Umbilical cord (tissue), 2 donors: ENCODE measurements around the gene PLD5. TPM values are rescaled to one million over a fixed set of nuclear protein-coding genes. Genes with fewer than 3 reads are reported as not detected.
"Not testable (repeated sequence)": the region's sequence is repeated elsewhere in the genome, so short reads cannot be mapped to it uniquely, and the experiment has no call there.

Source experiments
- DNase-seq: peaks from one replicate; pipeline ENCODE4 v3.0.0-alpha.2; 2015; ENCODE audit warnings: low spot score
- total RNA-seq: library from RNA; depleted of rRNA; stranded (reverse); fragments of >200 nt; gene quantifications from one replicate; pipeline ENCODE4 v1.2.3, GENCODE V29; 2014; ENCODE audit warnings: low replicate concordance; ENCODE audit not compliant: insufficient read depth

Gene PLD5
- total RNA-seq, 1 donor from 2014 or later: 2.4 TPM

DNA sequence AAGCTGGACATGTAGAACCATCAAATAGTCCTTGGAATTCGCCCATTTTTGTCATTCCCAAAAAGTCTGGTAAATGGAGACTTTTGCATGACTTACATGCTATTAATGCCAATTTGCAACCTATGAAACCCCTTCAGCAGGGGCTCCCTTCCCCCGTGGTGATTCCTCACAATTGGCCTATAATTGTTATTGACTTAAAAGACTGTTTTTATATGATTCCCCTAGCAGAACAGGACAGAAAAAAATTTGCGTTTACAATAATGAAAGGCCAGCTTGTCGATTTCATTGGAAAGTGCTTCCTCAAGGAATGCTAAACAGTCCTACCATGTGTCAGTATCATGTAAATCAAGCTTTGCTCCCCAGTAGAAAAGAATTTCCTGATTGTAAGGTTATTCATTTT is 311.5 kb downstream of the PLD5 start:
- DNase-seq: not testable (repeated sequence)

DNA sequence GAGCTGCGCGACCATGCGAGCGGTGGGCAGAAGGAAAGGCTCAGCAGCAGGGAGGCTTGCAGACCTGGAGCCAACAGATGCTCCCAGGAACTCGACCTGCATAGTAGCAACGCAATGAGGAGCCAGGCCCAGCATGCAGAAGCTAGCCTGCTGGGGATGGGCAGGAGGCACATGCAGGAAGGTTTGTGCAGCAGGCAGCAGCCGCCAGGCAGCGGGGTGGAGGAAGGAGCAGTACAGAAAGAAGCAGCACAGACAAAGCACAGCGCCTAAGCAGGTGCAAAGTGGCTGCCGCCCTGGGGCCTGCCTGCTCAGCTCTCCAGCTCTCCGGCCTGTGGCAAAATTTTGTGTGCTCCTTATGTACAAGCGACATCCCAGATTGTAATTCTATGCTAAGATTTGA is 312.1 kb downstream of the PLD5 start:
- DNase-seq: no peak

DNA sequence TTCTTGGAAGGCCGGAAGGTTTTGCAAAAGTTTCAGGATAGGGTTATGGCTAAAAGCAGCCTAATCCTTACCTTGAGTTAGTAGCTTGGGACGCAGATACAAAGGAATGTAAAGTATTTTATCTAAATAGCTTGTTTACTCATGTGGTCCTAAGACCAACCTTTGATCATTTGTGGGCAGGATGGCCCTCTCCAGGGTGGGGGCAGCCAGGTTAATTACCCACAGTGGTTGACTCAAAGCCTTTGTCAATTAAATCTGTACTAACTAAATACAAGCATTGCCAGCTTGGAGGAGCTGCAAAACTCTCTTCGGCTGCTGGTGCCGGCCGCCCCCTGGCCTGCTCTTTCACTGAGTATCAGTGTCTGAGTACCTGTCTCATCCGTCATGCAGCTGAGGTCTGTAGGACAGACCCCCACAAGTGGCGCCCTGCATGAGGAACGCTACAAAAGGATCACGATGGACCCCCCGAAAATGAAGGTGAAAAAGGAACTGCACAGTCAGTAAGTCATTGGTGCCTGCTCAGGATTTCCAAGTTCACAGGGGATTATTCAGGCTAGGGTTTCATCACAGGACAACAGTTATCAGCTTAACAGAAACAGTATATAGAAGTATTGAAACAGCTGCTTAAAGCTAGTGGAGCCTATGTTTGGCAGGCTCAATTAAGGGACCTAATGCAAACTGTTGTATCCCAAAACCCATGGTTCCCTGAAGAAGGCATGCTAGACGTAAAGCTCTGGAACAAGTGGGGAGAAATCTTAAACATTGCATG is 313.1 kb downstream of the PLD5 start:
- no peak for DNase-seq

DNA sequence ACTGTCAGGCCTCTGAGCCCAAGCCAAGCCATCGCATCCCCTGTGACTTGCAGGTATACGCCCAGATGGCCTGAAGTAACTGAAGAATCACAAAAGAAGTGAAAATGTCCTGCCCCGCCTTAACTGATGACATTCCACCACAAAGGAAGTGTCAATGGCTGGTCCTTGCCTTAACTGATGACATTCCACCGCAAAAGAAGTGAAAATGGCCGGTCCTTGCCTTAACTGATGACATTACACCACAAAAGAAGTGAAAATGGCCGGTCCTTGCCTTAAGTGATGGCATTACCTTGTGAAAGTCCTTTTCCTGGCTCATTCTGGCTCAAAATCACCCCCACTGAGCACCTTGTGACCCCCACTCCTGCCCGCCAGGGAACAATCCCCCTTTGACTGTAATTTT is 314.2 kb downstream of the PLD5 start:
- DNase-seq: not testable (repeated sequence)

DNA sequence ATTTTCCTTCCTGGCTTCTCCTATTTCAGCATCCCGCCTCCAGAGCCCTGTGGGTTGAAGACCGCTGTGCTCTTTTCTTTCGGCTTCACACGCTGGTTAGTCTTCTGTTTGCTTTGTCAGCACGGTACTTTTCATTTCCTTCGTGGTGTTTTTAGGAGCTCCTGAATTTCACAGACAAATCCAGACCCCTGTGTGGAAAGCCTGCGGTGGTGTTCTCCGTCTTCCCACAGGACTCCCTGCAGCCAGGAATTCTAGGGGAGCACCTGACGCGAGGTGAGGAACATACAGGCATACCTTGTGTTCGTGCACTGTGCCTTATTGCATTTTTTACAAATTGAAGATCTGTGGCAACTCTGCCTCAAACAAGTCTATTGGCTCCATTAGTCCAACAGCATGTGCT is 315.4 kb downstream of the PLD5 start:
- DNase-seq: no peak

DNA sequence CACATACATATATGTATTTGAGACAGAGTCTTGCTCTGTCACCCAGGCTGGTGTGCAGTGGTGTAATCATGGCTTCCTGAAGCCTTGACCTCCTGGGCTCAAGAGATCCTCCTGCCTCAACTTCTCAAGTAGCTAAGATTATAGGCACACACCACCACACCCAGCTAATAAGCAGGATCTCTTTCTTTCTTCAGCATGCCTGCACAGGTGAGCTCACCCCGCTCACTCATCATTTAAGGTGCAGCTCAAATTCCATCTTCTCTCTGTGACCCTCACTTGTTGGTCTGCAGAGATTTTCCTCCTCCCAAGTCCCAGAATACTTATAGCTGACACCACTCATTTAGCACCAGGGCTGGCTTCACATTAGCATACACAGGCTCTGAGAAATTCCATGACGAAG is 316.5 kb downstream of the PLD5 start:
- no peak for DNase-seq

DNA sequence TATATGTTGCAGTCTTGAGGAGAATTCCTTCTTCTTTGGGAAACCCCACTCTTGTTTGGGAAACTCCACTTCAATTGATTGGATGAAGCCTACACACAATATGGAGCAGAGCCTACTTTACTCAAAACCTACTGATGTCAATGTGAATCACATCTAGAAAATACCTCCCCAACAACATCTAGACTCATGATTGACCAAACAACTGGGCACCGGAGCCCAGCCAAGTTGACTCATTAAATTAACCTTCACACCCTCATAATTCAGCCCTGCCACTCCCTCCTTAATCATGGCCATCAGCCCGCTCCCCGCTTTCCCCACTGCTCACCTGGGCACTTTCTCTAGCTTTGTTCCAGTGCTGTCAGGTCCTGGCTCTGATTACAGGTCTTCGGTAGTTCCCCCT is 317.5 kb downstream of the PLD5 start:
- no peak for DNase-seq

DNA sequence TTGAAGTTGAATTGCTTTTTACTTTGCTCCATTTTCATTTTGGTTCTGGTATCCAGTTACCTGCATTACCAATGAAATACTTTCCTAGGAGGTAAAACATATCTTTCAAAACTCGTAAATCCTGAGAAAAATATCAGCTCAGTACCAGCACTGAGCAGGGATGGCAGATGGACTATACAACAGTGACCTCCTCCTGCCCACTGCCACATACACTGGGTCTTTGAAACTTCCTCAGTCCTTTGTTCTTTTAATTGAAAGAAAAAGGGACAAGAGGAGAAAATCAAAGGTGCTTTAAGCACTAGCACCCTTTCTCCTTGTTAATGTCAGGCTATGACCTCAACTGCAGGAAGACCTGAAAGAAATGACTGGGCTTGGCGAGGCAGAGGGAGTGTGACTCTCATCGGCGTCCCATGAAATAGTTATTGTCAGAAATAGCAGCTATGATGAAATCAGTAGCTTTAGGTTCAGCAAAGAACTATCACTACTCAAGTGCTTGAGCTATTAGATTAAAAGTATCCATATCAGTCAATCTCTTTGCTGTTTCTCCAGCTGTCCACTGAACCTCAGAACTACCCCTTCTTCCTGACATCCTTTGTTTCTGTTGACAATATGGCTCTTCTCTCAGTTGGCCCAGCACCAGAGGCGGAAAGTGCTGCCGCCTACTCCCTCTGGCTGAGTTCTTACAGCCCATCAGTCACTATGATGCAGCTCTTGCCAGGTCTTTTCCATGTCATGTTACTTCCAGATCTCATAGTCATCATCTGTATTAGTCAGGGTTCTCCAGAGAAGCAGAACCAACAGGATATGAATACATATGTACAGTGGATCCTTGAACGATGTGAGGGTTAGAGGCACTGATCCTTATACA is 318.6 kb downstream of the PLD5 start:
- DNase-seq: no peak

DNA sequence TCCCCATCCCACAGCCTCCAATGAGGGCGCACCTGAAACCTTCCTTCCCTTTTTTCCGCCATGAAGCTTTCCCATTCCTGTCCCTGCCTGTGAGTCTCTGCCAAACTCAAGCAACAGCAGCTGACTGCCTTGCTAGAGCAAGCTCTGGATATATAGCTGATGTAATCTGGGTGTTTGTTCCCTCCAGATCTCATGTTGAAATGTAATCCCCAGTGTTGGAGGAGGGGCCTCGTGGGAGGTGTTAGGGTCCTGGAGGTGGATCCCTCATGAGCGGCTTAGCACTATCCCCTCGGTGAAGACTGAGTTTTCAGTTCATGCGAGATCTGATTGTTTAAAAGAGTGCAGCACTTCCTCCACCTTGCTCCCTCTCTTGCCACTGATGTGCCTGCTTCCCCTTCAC is 321.2 kb downstream of the PLD5 start:
- no peak for DNase-seq

DNA sequence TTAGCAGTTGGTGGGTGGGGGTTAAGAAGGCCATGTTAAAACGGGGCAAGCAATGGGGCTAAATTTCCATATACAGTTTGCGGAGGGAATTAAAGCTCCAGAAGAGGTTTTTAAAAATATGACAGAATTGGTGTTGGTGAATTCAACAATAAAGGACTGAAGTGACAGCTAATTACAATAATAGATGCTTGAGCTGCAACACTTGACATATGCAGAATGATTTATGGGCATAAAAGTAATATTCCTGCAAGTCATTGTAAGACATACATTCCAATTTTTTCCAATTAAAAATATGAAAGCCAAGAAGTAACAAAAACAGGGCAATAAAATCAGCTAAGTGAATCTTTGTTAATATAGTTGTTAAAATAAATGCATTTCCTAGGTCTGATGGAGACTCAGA is 323.4 kb downstream of the PLD5 start:
- DNase-seq: no peak

DNA sequence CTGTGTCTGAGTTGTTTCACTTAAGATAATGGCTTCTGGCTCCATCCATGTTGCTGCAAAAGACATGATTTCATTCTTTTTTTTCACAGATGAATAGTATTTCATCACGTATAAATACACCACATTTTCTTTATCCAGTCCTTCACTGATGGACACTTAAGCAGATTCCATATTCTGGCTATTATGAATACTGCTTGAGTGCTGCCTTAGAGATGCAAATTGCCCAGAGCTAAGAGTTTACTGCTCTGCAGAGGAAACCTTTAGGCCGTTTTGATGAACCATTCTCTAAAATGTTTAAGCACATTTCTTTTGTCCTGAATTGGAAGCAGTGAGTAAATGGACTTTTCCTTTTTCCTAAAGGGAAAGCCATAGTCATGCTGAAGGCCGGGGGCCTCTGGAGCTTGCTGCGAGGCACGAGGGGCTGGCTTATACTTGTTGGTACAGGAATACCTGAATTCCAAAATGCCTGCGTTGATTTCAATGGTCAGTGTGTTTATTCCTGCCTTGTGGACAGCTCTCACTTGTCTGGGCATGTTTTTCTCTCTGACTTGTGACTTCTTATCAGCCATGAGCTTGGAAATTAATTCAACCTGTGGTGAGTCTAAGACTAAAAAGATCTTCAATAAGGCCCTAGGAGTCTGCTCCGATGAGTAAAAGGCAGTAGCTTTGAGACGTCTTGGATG is 324.6 kb downstream of the PLD5 start:
- DNase-seq: no peak

DNA sequence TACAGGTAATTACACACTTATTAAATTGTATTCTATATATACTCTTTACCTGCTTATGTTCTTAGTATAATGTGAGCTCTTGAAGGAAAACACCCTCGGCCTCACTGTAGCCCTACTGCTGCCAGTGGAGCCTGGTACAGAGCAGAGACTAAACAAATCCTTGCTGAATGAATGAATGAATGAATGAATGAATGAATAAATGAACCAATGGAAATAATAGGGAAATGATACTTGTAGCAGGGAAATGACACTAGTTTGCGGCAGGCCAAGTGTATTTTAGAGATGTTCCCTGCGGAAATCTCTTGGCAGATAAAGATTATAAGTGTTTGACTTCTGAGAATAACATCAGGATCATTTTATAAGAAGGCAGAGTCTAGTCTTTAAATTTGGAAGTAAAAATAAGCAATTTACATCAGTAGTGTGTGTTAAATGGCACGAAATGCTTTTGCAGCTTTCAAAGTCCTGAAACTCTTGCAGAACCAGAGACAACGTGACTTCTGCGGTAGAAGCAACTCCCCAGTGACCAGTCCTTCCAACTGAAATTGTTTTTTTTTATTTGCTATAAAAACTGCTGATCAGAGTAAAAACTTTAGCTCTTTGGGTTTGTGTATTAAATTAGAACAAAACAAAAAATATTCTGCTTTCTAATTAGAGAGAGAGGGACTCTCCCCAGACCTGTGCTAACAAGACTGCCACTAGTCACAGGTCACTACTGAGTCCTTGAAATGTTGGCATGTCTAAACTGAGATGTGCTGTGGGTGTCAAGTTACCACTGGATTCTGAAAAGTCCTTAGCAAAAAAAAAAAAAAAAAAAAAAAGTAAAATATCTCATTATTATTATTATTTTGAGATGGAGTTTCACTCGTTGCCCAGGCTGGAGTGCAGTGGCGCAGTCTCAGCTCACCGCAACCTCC is 326.3 kb downstream of the PLD5 start:
- DNase-seq: no peak

DNA sequence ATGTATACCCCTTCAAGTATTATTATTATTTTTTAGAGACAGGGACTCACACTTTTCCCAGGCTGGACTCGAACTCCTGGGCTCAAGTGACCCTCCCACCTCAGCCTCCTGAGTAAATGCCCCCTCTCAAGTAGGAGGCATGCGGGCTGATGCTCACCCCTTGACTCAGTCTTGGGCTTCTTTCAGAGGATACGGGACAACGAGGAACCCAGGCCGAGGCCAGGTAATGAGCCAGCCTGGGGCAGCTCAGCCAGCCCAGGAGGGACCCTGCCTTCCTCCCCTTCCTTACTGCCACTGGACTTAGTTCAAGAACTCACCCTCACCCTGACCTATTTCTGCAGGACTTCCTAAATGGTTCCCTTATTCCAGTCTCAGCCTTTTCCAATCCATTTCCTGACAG is 327.6 kb downstream of the PLD5 start:
- DNase-seq: no peak

DNA sequence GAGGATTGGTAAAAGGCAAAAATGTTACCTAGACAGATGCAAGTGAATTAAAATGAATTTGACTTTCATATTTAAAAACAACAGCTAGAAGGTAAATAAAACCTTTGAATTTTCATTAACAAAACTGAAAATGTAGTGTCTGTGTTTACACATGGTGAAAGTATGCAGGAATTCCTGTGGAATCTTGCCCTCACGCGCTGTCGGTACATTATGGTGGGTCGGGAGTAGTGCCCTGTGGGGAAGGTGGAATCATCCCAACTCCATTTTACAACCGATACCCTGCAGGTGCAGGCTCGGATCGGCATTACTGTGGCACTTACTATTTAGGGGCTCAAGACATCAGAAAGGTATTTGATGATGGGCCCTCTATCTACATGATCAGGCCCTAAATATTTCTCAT is 328.4 kb downstream of the PLD5 start:
- no peak for DNase-seq

DNA sequence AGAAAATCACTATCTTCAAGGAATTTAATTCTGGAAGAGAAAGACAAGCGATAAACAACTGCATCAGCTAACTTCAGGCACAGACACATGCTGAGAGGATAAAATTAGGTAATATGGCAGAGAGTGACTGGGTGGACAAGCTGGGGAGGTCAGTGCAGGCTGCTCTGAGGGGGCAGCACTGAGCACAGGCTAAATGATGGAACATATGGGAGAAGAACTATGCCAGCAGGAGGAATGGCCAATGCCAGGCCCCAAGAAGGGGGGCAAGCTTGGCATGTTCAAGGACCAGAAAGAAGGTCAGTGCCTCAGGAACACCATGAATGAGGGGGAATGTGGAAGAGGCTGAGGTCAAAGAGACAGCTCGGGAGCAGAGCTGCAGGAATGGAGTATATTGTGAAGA is 334.9 kb downstream of the PLD5 start:
- no peak for DNase-seq

DNA sequence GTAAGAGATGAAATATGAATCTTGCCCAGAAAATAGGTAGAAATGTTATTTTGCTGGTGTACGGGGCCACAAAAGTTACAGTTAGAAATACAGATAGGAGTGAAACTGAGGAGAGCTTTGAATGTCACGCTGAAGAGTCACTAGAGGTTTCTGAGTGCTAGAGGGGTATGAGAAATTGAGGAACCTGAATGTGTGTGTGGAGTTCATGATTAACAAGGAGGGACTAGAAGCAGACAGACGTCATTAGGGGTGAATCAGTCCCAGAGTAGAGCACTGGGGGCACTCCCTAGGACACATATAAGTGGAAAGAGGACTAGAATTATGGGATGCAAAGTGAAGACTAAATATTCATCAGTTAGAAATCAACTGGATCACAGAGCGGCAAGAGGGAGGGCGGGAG is 336.7 kb downstream of the PLD5 start:
- DNase-seq: no peak

DNA sequence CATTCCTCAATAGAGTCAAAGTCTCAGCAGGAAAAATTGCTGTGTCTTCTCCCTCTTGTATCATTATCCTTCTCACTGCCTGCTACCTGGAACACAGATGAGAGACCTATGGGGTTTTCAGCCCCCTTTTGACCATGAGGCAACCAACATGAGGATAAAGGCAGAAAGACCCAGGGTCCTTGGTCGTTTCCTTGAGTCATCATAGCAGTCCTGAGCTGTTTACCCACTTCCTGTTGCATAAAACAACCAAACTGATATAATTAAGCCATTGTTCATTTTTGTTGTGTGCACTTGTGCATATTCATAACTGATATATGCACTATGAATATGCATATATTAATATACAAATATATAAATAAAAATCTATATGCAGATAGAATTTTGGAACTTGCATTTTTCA is 337.3 kb downstream of the PLD5 start:
- no peak for DNase-seq

DNA sequence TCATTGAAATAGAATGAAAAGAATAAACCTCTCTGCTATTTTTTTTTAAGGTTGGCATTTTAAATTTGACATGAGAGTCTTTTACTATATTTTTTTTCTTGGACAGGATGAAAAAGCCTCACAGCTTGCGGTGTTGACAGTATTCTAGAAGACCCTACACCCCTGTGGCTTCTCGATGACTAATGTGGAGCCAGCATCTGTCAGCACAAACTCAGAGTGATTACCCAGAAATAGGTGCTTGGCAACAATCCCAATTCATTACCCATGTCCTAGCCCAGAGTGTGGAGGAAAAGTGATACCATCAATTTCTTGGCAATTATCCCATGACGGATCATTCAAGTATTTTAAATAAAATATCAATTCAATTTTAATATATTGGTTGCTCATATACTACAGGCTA is 338.8 kb downstream of the PLD5 start:
- no peak for DNase-seq

DNA sequence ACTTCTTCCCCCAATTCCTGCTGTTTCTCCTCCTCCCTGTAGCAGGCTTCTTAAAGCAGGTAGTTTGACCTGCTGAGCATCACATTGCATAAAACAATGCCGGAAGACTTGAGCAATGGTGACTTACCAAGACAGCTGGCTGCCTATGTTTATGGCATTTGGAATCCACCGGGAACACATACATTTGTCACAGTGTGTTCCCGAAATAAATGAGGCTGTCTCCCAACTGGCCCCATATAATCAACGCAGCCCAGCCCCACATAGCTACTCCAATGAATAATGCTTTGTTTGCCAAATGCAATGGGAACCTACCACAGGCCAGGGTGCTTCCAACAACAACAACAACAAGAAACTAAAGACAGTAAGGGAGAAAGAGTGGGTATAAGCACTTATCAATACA is 339.5 kb downstream of the PLD5 start:
- DNase-seq: no peak

DNA sequence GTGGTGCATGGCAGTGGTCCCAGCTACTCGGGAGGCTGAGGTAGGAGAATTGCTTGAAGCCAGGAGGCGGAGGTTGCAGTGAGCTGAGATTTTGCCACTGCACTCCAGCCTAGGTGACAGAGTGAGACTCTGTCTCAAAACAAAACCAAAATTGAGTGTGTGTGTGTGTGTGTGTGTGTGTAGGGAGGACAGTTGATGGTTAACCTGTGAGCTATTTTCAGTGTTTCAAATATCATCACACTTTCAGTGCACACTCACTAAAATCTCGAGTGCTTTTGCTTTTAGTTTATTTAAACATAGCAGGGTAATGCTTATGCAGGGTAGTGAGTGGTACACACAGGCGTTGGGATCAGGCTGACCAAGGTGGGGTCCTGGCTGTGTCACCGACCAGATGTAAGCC is 344.7 kb downstream of the PLD5 start:
- DNase-seq: not testable (repeated sequence)

DNA sequence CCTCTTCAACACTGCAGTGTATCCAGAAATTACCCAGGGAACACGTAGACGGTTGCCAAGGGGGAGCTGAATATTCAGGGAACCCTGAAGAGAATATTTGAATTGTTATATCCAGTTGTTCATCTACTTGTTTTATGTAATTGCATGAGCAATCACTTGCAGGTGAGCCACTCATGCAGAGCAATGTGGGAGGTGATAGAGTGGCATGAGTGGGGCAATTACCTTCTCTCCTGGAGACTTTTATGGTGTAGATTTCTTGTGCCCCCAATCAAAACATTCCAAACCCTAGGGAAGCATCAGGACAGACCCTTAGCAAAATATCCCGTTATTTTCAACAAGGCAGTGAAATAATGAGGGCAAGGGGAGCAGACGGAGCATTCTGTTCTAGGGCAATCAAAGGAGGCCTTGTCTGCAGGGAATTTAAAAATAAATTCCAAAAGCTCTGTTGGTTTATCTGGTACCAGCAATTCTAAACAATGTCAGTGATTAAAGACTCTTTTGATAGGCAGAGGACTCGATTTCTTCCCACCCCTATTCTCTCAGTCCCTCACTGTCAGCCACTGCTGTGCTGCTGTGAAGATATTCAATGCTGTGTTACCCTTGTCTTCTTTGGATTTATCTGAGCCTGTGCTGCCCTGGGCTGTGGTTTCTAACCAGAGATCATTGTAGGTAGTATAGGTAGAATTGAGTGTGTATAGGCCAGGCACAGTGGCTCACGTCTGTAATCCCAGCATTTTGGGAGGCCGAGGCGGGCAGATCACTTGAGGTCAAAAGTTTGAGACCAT is 345.4 kb downstream of the PLD5 start:
- no peak for DNase-seq
